Common myeloid progenitor, CD34-positive (primary cell): ENCODE data around the gene UGT2A3.
"Not testable (repeated sequence)": the region's sequence is repeated elsewhere in the genome, so short reads cannot be mapped to it uniquely, and the experiment has no call there.

Source experiments
- CTCF ChIA-PET: fragments of 350-600 bp; sonication (Branson Sonifier 250); formaldehyde crosslinking; loops from one replicate; lab custom pipeline; 2021; ENCODE audit warnings: antibody characterized with exemption; lab: Charles Lee
- POLR2A ChIA-PET: fragments of 350-600 bp; sonication (Branson Sonifier 250); formaldehyde crosslinking; loops from one replicate; lab custom pipeline; 2021; ENCODE audit warnings: antibody characterized with exemption; lab: Charles Lee
- DNase-seq, 3 donors: peaks; one replicate each; pipeline versions ENCODE4 v3.0.0 to v3.0.0-alpha.2; 2013
- H3K27ac ChIP-seq, 2 experiments: 1 replicate in 1 of 2; 2 replicates in 1 of 2; pipeline ENCODE4 v1.7.0; 2013; ENCODE audit warnings: inconsistent platforms in 2 of 2, low read length in 2 of 2, mild to moderate bottlenecking in 2 of 2, low read depth in 1 of 2, moderate library complexity in 1 of 2; ENCODE audit not compliant: severe bottlenecking in 2 of 2, insufficient read depth in 1 of 2, poor library complexity in 1 of 2
- H3K27me3 ChIP-seq, 5 experiments: replicated peaks in 2 of 5; 1 replicate in 3 of 5; 2 replicates in 2 of 5; pipeline versions ENCODE4 v1.6.1 to v1.7.0; 2013; ENCODE audit warnings: low read length in 4 of 5, mild to moderate bottlenecking in 2 of 5, moderate library complexity in 2 of 5, inconsistent platforms in 1 of 5; ENCODE audit not compliant: insufficient read depth in 5 of 5, control insufficient read depth in 4 of 5
- H3K36me3 ChIP-seq, 4 experiments: 1 replicate in 2 of 4; 2 replicates in 2 of 4; pipeline versions ENCODE4 v1.6.1 to v1.7.0; 2013; ENCODE audit warnings: low read length in 3 of 4, control low read depth in 1 of 4, mild to moderate bottlenecking in 1 of 4; ENCODE audit not compliant: control insufficient read depth in 4 of 4, insufficient read depth in 4 of 4
- H3K4me1 ChIP-seq, 4 experiments: 1 replicate in 3 of 4; 2 replicates in 1 of 4; pipeline versions ENCODE4 v1.6.1 to v1.7.1; 2013; ENCODE audit warnings: low read length in 3 of 4, mild to moderate bottlenecking in 3 of 4, control low read depth in 1 of 4, inconsistent platforms in 1 of 4, moderate library complexity in 1 of 4; ENCODE audit not compliant: control insufficient read depth in 4 of 4, insufficient read depth in 4 of 4; ENCODE audit errors: control extremely low read depth in 1 of 4
- H3K4me3 ChIP-seq, 7 experiments: 1 replicate in 4 of 7; 2 replicates in 3 of 7; pipeline versions ENCODE4 v1.5.1 to v1.7.0; 2013; ENCODE audit warnings: mild to moderate bottlenecking in 7 of 7, low read length in 6 of 7, moderate library complexity in 6 of 7, inconsistent platforms in 2 of 7, low read depth in 2 of 7, control low read depth in 1 of 7; ENCODE audit not compliant: insufficient read depth in 4 of 7, control insufficient read depth in 1 of 7; ENCODE audit errors: extremely low read depth in 1 of 7
- H3K9me3 ChIP-seq, 5 experiments: 1 replicate in 4 of 5; 2 replicates in 1 of 5; pipeline versions ENCODE4 v1.6.1 to v1.7.1; 2013; ENCODE audit warnings: low read length in 4 of 5, mild to moderate bottlenecking in 2 of 5, inconsistent platforms in 1 of 5, low read depth in 1 of 5, moderate library complexity in 1 of 5; ENCODE audit not compliant: control insufficient read depth in 4 of 5, insufficient read depth in 2 of 5; ENCODE audit errors: control extremely low read depth in 1 of 5
- WGBS: methylation state at CpG from one replicate; pipeline ENCODE4 v1.1.5; 2013; ENCODE audit not compliant: insufficient coverage; 5-methylcytosine and 5-hydroxymethylcytosine counted together

The UGT2A3 gene

GRCh38 chr4:68962868-68963267 lies 11.3 kb upstream of the UGT2A3 start:
- no CpG with 5 or more reads among the region's 1 CpG for WGBS
- Histone ChIP-seq H3K36me3 (no peaks in the 10 kb centered on the region), H3K4me3 (no peak overlapping the region), H3K27me3 (no peaks in the 10 kb centered on the region), H3K9me3 (no peaks in the 10 kb centered on the region), H3K27ac (no peak overlapping the region), H3K4me1 (no peaks in the 10 kb centered on the region)
- DNase-seq: no peak
- POLR2A ChIA-PET: no interaction called here
- CTCF ChIA-PET: no interaction called here

- H3K4me3 ChIP-seq: no peak overlapping the region
- H3K27ac ChIP-seq: no peak overlapping the region
- no peaks in the 10 kb centered on the region for H3K27me3 ChIP-seq
- H3K4me1 ChIP-seq: no peaks in the 10 kb centered on the region
- no peaks in the 10 kb centered on the region for H3K36me3 ChIP-seq
- no peak for DNase-seq
- WGBS: 100% methylated on average over 1 of the region's 2 CpGs
- H3K9me3 ChIP-seq: no peaks in the 10 kb centered on the region
- ChIA-PET POLR2A (no interaction called here), CTCF (no interaction called here)
Observed at GRCh38 chr4:68960294-68961163, 8.9 kb upstream of the UGT2A3 start.

- DNase-seq, H3K36me3 ChIP-seq, H3K4me1 ChIP-seq, H3K27ac ChIP-seq, POLR2A ChIA-PET, H3K4me3 ChIP-seq, H3K9me3 ChIP-seq, CTCF ChIA-PET, H3K27me3 ChIP-seq: not testable (repeated sequence)
- 95% methylated on average over 2 of the region's 2 CpGs for WGBS
Observed at GRCh38 chr4:68959085-68959484, 7.5 kb upstream of the UGT2A3 start.

GRCh38 chr4:68954126-68954525 lies 2.5 kb upstream of the UGT2A3 start:
- 69% methylated on average over 2 of the region's 3 CpGs for WGBS
- Histone ChIP-seq H3K27me3 (no peaks in the 10 kb centered on the region), H3K4me3 (no peak overlapping the region), H3K9me3 (no peaks in the 10 kb centered on the region), H3K27ac (peak overlapping the region in 1 of 2 experiments; percentile 43), H3K36me3 (no peaks in the 10 kb centered on the region), H3K4me1 (no peaks in the 10 kb centered on the region)
- CTCF ChIA-PET: no interaction called here
- POLR2A ChIA-PET: no interaction called here
- peak in 2 of 3 donors; percentile 8 to 40 for DNase-seq

GRCh38 chr4:68953056-68953596 lies 1.5 kb upstream of the UGT2A3 start:
- DNase-seq: peak in 1 of 3 donors; percentile 0
- ChIA-PET POLR2A (no interaction called here), CTCF (no interaction called here)
- Histone ChIP-seq H3K9me3 (no peaks in the 10 kb centered on the region), H3K4me1 (no peaks in the 10 kb centered on the region), H3K27ac (no peak overlapping the region), H3K36me3 (no peaks in the 10 kb centered on the region), H3K27me3 (no peaks in the 10 kb centered on the region), H3K4me3 (no peak overlapping the region)
- no CpG with 5 or more reads among the region's 2 CpGs for WGBS

- WGBS: no CpG with 5 or more reads among the region's 2 CpGs
- POLR2A ChIA-PET: no interaction called here
- DNase-seq: no peak
- H3K27me3 ChIP-seq: no peaks in the 10 kb centered on the region
- H3K4me1 ChIP-seq: no peaks in the 10 kb centered on the region
- no peaks in the 10 kb centered on the region for H3K9me3 ChIP-seq
- H3K36me3 ChIP-seq: no peaks in the 10 kb centered on the region
- H3K27ac ChIP-seq: no peak overlapping the region
- CTCF ChIA-PET: no interaction called here
- no peak overlapping the region for H3K4me3 ChIP-seq
Observed at GRCh38 chr4:68951806-68952585, 392 bp upstream of the UGT2A3 start.

- WGBS: no CpG with 5 or more reads among the region's 2 CpGs
- H3K27me3 ChIP-seq: no peaks in the 10 kb centered on the region
- POLR2A ChIA-PET: no interaction called here
- H3K36me3 ChIP-seq: no peaks in the 10 kb centered on the region
- CTCF ChIA-PET: no interaction called here
- DNase-seq: no peak
- no peak overlapping the region for H3K27ac ChIP-seq
- no peaks in the 10 kb centered on the region for H3K4me1 ChIP-seq
- no peak overlapping the region for H3K4me3 ChIP-seq
- no peaks in the 10 kb centered on the region for H3K9me3 ChIP-seq
Observed at GRCh38 chr4:68950033-68950432, 1.6 kb downstream of the UGT2A3 start.
